Measurements from ENCODE around the gene MARCHF10.

The MARCHF10 gene

DNA sequence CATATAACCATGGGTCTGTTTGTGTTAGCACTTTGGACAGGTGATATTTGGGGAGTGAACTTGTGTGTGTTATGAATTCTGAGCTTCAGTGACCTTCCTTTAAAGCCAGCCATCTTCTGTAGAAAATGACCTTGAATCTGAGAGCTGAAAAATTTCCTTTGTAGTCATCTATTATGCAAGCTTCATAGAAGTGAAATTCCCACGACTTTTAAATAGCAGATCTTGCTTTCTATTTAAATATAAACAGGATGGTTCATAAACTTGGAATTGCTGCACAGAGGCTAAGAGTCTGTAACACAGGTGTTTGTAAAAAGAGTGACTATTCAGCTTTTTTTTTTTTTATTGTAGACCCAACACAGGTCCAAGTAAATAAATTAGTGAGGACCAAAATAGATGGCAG is 85.5 kb downstream of the MARCHF10 start:
- TF ChIP-seq, protein P1, sequence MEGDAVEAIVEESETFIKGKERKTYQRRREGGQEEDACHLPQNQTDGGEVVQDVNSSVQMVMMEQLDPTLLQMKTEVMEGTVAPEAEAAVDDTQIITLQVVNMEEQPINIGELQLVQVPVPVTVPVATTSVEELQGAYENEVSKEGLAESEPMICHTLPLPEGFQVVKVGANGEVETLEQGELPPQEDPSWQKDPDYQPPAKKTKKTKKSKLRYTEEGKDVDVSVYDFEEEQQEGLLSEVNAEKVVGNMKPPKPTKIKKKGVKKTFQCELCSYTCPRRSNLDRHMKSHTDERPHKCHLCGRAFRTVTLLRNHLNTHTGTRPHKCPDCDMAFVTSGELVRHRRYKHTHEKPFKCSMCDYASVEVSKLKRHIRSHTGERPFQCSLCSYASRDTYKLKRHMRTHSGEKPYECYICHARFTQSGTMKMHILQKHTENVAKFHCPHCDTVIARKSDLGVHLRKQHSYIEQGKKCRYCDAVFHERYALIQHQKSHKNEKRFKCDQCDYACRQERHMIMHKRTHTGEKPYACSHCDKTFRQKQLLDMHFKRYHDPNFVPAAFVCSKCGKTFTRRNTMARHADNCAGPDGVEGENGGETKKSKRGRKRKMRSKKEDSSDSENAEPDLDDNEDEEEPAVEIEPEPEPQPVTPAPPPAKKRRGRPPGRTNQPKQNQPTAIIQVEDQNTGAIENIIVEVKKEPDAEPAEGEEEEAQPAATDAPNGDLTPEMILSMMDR (IDR thresholded peaks at IDR 0.05; ENCODE audit: low read depth, low read length, missing control alignments), result no peak
- H3K4me3 ChIP-seq (replicated peaks; ENCODE audit: low read depth, low read length), result no peak overlapping the region
- DNase-seq (ENCODE audit: extremely low read depth, low read depth), result no peak

DNA sequence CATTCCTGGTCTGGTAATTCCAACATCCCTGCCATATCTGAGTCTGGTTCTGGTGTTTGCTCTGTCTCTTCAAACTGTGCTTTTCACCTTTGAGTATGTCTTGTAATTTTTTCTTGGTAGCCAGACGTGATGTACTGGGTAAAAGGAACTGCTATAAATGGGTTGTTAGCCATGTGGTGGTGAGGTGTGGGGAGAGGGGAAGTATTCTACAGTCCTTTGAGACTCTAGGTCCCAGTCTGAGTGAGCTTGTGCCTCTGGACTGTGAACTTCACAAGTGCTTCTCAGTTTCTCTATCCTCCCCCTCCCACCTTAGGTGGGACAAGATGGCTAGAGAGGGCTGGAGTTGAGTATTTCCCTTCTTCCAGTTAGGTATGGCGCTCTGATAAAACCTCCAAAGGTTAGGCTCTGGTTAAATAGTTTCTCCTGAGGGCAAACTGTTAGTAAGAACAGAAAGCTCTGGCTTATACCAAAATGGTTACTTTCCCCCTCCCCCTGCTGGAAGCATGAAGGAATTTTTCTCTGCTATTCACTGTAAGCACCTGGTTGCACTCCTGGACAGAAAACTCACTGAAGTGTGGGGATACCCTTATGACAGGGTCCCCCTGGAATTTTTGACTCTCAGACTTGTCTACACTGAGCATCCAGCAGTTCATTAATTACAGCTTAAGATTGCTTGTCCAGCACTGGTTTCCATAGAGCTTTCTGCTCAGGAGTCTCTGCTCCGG is 87.8 kb downstream of the MARCHF10 start:
- TF ChIP-seq, protein P1 (IDR thresholded peaks at IDR 0.05; ENCODE audit: low read depth, low read length, missing control alignments), result peak; percentile 32
- no peak for DNase-seq (ENCODE audit: extremely low read depth, low read depth)
- H3K4me3 ChIP-seq (replicated peaks; ENCODE audit: low read depth, low read length), result no peak overlapping the region

GRCh38 chr17:62719586-62719985 is 88.5 kb downstream of the MARCHF10 start:
- H3K4me3 ChIP-seq (replicated peaks; ENCODE audit: low read depth, low read length), result no peak overlapping the region
- TF ChIP-seq, protein P1 (IDR thresholded peaks at IDR 0.05; ENCODE audit: low read depth, low read length, missing control alignments), result no peak
- no peak for DNase-seq (ENCODE audit: extremely low read depth, low read depth)

DNA sequence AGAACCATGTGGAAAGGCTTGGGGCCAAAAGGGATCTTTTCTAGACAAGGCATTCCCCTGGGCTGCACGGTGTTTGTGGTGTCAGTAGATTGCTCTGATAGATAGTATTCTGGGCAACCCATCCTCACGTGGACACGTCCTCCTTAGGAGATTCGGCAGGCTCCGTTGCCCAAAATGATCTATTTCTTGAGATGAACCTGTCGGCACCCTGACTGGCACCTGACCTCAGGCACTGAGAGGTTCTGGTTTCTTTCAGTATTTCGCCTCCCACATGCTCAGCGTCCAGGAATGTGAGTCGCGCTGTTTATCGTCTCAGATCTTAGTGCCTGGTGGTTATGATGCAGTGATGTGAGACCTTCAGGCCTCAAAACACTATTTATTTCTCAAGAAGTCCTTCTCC is 89.7 kb downstream of the MARCHF10 start:
- H3K4me3 ChIP-seq (replicated peaks; ENCODE audit: low read depth, low read length), result no peak overlapping the region
- DNase-seq (ENCODE audit: extremely low read depth, low read depth), result no peak
- TF ChIP-seq, protein P1 (IDR thresholded peaks at IDR 0.05; ENCODE audit: low read depth, low read length, missing control alignments), result no peak

- DNase-seq (ENCODE audit: extremely low read depth, low read depth), result no peak
- TF ChIP-seq, protein P1 (IDR thresholded peaks at IDR 0.05; ENCODE audit: low read depth, low read length, missing control alignments), result no peak
- H3K4me3 ChIP-seq (replicated peaks; ENCODE audit: low read depth, low read length), result no peak overlapping the region
Observed at GRCh38 chr17:62717889-62718288, 90.2 kb downstream of the MARCHF10 start.

DNA sequence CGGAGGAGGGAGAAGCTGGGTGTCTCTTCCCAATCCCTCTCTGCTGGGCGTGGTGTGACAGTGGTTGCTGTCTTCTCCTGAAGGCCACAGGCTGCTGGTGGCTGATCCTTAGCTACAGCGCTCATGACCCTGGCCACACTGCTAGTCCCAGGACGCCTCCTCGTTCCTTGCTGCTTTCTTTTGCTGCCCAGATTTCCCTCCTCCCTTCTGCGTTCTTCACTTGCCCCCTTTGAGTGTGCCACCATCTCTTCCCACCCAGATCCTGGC is 90.6 kb downstream of the MARCHF10 start:
- TF ChIP-seq, protein P1 (IDR thresholded peaks at IDR 0.05; ENCODE audit: low read depth, low read length, missing control alignments), result no peak
- no peak for DNase-seq (ENCODE audit: extremely low read depth, low read depth)
- no peak overlapping the region for H3K4me3 ChIP-seq (replicated peaks; ENCODE audit: low read depth, low read length)

Measured in HFF-Myc (cell line).